ENCODE measurements around the gene CYB5R3.
"Not testable (repeated sequence)": the region's sequence is repeated elsewhere in the genome, so short reads cannot be mapped to it uniquely, and the experiment has no call there.

Gene CYB5R3

DNA sequence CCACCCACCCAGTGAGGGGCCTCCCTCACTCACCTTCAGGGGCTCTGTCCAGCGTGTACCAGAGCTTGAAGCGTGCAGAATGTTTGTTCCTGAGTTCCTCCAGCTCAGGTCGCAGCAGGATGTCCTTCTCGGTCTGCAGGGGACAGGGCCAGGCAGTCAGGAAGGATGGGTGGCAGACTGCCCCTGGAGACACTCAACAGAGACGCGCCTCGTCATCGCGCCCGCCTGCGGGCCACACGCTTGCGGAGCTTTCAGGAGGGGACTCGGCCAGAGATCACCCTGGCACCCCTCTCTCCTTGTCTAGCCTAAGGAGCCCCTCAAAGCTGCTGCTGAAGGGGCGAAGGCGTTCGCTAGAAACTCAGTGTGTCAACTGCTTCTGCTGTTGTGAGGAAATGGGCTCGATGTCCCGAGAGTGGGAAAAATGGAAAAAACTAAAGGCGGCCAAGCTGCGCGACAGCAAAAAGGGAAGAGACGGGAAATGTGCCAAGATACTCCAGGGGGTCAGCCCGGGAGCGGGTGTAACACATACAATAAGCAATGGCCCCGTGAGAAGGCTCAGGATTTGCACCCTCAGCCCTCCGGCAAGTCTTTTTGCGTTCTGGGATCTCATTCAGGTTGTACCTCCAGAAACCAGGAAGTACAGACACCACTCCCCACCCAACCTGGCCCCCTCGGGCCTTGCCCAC is 25.3 kb downstream of the CYB5R3 start:
- no peak for DNase-seq (ENCODE audit: low spot score)

DNA sequence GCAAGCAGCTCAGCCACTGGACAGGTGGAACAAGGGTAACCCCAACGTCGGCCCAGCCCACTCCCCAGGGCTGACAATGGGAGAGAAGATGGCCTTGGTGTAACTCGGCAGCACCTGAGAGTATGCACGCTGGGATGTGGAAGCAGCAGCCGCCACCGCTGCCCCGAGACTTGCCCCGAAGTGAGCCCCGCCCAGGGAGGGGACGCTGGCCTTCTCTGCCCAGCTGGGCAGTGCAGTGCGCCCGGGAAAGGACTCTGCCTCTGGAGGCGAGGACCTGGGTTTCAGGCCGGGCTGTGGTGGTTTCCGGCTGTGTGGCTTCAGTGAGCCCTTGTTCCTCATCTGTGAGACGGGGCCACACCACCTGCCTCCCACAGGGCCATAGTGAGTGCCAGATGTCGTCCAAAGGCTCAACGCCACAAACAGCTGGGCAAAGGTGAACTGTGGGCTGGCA is 25.9 kb downstream of the CYB5R3 start:
- no peak for DNase-seq (ENCODE audit: low spot score)

DNA sequence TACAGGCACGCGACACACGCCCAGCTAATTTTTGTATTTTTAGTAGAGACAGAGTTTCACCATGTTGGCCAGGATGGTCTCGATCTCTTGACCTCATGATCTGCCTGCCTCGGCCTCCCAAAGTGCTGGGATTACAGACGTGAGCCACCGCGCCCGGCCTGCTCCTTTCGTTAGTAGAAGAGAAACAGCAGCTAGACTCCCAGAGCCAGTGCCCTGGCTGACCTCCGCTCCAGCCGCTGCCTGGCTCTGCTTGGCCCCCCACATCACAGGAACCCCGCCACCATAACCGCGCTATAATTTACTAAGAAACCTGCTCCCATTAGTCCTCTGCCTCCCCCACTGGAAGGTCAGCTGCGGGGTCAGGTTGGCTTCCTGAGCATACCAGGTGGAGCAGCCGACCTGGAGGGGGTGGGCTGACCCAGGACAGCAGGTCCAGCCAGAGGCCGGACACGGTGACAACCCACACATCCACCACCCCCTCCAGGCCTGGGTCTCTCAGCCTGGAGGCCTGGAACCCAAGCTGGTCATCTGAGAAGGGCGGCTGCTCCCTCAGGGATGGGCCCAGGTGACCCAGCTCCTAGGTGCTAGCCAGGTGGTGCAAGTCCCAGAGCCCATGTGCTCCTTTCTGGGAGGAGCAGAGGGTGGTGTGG is 27.0 kb downstream of the CYB5R3 start:
- no peak for DNase-seq (ENCODE audit: low spot score)

DNA sequence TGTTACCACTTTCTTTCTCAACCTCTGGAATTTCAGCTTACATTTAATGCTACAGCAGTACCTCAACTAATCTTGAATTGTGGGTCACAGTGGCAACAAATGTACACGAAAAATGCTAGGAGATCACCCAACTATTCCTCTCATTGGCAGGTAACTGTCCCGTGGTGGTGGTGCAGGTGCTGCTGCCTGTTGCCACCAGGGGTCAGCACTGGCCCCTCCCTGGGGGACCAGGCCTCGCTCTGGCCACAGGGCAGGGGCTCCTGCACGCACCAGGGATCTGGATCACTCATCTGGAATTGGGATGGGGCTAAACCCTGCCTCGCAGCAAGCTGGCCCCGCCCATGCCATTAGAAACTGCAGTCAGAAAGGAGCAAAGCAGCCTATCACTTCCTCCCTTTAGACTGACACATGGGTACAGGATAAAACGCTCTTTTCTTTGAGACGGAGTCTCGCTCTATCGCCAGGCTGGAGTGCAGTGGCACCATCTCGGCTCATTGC is 27.6 kb downstream of the CYB5R3 start:
- DNase-seq (ENCODE audit: low spot score): peak; percentile 88

DNA sequence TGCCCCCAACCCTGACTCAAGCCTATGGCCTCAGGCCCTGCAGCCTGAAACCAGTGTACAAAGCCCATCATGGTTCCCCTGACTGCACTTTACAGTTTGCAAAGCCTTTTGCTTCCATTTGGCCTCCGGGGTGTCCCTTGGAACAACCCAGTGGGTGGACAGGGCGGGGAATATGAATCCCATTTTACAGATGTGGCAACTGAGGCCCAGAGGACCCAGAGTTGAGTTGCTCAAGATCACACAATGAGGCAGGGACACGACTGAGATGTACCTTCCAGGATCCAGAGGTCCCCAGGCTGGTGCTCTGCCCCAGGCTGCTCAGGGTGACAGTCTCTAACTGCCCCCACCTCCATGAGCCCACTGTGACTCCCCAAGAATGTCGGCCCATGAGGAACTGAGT is 29.1 kb downstream of the CYB5R3 start:
- no peak for DNase-seq (ENCODE audit: low spot score)

DNA sequence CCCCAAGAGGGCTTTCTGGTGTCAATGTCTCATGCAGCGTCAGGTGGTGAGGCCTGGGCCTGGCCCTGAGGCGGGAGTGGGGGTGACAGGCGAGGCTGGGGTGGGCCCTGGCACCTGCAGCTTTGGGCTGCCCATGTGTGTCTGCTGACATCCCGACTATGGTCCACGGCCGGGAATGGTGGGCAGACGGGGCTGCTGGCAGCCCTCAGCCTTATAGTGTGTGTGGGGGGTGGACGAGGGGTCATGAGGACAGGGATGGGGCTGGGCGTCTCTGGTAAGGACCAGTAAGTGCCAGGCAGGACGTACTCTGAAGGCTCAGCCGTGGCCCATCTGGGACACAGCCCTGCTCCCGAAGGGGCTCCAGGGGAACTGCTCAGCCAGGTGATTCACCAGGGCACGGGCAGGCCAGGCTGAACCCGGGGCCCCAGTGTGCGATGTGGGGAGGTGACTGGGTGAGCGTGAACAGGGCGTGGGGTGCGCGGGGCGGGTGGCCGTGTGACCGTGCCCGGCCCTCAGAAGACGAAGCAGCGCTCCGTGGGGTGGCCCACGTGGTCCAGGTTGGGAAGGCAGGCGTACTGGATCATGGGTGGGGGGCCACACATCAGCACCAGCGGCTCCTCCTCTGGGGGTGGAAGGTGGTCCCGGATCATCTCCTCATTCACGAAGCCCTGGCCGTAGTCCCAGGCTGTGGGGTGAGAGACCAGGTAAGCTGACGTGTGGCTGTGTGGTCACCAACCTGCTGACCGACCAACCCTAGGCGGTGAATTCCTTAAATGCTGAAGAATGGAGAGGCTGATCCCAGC is 29.7 kb downstream of the CYB5R3 start:
- DNase-seq (ENCODE audit: low spot score): no peak

DNA sequence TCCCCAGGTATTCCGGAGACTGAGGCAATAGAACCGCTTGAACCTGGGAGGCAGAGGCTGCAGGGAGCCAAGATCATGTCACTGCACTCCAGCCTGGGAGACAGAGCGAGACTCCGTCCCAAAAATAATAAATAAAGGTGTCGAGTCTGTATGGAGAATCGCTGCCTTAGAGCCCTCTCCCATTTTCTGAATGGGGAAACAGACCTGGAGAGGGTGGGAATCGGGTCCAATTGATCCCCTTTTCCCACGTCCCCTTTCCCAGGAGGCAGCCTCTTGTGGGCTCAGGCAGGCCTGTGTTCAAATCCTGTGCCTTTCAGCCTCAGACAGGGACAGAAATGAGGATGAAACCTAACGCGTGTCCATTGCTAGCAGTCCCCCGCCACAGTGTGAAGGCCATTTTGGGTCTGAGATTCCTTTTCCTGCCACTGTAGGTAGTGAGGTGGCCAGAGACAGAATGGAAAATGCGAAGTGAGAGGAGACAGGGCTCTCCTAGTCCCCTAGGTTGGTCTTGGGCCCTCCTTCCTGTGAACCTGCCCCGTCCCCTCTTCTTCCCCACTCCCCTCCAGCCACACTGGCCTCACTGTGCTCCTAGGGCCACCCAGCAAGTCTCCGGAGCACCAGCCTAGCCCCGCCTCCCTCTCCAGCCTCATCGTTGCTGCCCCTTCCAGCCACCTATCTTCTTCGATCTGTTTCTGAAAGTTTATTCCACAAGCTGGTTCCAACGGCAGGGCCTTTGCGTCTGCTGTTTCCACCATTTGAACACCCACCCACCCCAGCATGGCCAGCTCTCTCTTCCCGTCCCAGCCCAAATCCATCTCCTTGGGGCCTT is 31.8 kb downstream of the CYB5R3 start:
- DNase-seq (ENCODE audit: low spot score): no peak

DNA sequence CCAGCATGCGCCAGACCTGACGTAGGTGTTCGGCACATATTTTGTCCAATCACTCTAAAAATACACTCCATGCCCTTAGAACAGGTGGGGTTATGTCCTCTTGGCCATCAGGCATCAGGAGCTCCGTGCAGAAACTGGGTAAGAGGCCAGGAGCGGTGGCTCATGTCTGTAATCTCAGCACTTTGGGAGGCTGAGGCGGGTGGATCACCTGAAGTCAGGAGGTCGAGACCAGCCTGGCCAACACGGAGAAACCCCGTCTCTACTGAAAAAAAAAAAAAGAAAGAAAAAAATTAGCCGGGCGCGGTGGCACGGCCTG is 33.4 kb downstream of the CYB5R3 start:
- DNase-seq (ENCODE audit: low spot score): not testable (repeated sequence)

DNA sequence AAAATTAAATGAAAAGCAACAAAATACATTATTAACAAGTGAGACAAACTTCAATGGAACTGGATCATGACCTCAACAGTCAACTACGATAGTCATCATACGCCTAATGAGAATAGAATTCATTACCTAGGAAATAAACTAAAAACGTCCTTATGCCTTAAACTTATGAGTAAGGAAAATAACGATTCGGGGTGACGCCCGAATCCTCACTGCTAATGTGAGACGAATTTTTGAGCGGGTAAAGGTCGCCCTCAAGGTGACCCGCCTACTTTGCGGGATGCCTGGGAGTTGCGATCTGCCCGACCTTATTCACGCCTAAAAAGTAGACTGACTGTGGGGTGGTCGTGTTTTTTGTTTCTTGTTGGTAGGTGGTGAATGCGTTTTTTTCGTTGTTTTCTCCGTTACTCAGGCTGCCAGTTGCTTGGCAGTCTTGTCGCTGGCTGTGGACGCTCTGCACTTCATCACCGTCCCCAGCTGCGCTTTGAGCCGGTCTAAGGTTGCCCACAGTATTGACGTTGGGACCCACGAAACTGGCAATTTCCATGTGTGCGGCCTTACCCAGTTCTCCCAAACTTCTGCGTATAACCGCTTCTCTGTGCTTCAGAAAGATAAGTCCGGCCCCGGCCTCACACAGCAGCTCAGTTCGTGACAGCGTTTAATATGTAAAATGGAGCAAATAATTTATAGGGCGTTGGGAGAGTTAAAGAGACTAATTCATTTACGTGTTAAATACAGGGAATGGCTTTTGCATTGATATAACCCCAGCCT is 33.9 kb downstream of the CYB5R3 start:
- DNase-seq (ENCODE audit: low spot score): peak; percentile 92

DNA sequence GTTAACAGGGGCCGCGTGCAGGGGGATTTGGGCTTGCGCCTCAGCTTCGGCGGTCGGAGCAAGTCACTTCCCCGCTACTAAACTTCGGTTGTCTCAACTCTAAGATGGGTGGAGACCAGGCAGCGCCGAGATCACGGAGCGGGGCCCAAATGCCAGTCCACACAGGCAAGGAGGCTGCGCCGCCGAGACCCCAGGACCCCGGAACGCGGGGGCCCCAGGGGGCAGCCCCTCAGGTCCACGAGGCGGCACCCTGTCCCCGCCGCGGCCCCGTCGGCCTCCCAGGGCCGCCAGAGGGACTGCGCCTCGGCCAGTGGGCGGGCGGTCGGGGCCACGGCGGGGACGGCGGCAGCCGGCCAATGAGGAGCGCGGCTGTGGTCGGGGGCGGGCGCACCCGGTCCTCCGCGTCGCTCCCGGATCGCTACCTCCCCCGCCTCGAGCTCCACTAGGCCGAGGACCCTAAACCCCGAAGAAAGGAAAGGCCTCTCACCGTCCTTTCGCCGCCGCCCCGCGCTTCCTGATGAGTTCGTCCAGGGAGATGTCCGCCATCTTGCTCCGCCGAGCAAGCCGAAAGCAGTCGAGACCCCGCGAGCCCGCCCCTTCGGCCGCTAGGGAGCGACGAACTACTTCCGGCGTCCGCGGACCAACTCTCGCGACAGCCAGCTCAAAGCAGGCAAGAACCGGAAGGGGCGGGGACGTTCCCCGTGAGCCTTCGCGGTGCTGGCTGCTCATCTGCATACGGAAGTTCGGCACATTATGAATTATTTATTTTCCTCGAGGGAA is 34.7 kb downstream of the CYB5R3 start, which contains the start of gene POLDIP3:
POLDIP3 (minus strand) TSS at position 572 of the 780 bp plus-strand sequence; CDS start at position 546, 26 bp downstream.
- DNase-seq (ENCODE audit: low spot score): peak; percentile 97

DNA sequence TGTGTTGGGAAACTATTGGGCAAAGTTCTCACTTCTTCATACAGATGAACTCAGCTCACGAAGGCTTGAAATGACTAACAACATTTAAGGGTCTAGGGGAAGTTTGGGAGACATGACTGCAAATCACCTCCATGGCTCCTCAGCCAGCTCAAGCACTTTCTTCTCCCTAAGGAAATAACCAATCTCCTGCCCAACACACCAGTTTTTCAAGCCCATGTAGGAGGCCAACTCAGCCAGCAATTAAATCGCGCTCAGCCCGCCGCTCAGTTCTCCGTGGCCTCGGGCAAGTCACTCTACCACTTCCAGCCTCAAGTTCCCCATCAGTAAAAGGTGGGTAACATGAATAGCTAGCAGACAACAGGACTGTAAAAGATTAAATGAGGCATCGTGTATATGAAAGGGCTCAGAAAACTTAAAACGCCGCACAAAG is 35.3 kb downstream of the CYB5R3 start:
- no peak for DNase-seq (ENCODE audit: low spot score)

DNA sequence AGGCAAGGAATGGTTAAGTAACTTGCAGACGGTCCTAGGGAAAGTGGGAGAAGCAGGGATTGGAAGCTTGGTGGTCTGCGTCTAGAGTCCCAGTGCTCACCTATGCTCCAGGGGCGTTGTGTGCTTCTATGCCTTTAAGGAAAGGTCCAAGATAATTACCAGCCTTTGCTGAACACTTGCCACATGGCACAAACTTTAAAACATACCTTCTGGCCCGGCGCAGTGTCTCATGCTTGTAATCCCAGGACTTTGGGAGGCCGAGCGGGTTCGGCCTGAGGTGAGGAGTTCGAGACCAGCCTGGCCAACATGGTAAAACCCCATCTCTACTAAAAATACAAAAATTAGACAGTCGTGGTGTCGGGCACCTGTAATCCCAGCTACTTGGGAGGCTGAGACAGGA is 36.9 kb downstream of the CYB5R3 start:
- DNase-seq (ENCODE audit: low spot score): no peak

DNA sequence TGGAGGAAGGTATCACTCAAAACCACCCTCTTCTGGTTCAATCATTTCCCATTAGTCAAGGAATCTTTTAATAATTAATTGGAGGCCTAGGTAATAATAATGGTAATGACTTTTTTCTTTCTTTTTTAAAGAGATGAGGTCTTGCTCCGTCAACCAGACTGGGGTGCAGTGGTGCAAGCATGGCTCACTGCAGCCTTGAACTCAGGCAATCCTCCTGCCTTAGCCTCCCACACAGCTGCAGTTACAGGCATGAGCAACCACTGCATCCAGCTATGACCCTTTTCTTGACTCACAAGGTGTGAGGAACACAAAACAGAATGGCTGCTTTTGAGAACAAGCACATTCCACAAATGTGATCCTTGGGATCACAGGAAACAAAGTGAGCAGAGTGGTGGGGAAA is 38.1 kb downstream of the CYB5R3 start:
- no peak for DNase-seq (ENCODE audit: low spot score)

DNA sequence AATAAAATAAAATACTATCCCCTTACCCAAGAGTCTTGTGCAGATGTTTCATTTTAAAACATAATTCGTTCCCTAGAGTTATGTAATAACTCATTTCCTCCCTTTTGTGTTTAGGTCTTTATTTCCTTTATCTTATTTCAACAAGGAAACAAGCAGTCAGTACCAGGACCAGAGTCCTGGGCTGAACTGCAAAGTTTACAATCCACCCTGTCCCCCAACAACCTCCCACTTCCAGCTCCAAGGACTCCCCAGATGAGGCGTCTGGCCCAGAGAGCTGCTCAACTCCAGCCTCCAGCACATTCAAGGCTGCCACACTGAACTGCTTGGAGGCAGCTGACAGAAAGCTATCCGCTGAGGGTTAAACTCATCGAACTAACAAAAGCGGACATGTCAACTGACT is 39.0 kb downstream of the CYB5R3 start:
- DNase-seq (ENCODE audit: low spot score): no peak

DNA sequence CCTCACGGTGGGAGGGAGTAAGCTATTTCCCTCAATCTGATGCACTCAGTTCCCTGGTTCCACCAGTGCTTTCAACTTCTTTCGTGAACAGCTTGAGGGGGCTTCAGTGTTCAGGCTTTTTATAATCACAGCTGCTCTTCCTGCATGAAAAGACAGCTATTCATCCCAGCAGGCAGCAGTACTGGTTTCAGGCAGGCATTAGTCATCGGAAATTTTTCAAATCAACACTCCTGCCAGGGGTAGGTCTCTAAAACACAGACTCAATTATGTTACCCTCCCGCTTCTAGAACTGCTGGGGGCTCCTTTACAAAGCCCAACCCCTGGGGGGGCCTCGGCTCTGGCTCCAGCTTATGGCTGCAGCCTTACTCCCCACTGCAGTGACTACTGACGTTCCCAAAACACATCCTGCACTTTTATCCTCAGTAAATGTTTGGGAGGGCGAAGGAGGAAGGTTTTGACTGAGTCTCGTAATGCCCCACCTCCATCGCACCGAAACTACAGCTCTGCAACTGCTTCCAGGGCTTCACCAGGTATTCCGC is 40.3 kb downstream of the CYB5R3 start:
- peak; percentile 50 for DNase-seq (ENCODE audit: low spot score)

DNA sequence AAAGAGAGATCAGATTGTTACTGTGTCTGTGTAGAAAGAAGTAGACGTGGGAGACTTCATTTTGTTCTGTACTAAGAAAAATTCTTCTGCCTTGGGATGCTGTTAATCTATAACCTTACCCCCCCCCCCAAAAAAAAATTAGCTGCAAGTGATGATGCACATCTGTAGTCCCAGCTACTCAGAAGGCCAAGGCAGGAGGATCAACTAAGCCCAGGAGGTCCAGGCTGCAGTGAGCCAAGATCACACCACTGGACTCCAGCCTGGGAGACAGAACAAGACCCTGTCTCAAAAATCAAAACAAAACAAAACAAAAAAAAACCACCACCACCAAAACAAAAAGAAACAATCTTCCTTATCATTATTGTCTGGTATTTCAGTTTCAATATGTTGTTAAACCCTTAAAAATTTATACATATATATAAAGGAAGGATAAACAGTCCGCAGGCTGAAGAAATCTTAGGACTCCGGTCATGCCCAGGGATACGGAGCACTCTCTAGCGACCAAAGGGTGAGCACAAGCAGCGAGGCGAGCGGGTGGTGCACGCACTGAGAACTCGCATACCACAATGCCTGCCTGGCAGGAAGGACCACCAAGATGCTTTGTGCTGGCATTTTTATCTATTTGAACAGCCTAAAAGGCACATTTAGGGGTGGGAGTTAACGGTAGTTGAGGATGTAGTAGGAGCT is 40.9 kb downstream of the CYB5R3 start:
- no peak for DNase-seq (ENCODE audit: low spot score)

DNA sequence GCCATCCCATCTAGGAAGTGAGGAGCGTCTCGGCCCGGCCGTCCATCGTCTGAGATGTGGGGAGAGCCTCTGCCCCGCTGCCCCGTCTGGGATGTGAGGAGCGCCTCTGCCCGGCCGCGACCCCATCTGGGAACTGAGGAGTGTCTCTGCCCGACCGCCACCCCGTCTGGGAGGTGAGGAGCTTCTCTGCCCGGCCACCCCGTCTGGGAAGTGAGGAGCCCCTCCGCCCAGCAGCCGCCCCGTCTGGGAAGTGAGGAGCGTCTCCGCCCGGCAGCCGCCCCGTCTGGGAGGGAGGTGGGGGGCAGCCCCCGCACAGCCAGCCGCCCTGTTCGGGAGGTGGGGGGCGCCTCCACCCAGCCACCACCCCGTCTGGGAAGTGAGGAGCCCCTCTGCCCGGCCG is 41.6 kb downstream of the CYB5R3 start:
- DNase-seq (ENCODE audit: low spot score): not testable (repeated sequence)

DNA sequence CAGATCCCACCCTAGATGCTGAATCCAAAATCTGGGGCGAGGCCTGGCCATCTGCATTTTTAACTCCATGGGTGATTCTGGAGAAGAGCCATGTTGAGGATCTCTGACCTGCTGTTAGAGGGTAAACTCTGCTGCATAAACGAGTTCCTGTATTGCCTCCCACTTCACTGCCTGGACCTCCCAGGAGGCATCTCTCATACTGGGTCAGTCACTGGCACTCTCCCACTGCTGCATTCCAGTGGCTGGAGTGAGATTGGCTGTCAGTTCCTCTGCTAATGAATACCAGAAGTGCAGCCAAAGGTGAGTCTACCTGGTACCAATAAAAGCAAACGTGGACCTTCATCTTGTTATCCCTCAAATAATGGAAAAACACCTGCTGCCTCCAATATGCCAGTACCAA is 44.8 kb downstream of the CYB5R3 start:
- no peak for DNase-seq (ENCODE audit: low spot score)

DNA sequence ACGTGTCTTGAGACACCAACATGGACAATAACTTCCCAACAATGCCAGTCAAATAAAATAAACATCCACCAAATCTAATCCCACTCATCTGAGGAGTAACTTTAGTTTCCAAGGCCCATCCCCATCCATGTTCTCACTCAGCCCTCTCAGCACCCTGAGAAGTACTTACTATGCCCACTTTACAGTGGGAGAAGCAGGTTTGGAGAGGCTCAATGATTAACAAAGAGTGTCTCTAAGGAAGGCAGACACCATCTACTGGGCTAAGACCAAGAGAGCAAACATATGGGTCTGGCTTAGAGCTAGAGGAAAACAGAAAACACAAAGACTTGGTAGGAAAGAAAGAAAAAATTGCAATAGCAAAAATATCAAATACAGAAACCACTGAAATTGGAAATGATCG is 45.8 kb downstream of the CYB5R3 start:
- no peak for DNase-seq (ENCODE audit: low spot score)

DNA sequence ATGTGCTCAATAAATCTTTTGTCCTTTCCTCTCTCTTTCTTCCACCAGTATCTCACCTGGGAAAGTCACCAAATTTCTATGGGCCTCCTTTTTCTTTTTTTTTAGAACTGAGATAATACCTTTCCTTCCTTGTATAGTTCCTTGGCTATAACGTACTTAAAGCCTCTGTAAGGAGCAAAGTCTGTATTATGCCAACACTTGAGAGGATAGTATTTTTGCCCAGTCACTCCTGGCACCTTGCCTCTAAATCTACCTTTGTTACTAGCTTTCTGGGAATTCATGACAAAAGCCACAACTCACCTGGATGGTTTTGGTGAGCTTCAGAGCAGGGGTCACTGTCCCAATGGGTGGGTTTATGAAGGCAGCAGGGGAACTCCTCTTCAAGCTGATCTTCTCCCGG is 46.7 kb downstream of the CYB5R3 start:
- no peak for DNase-seq (ENCODE audit: low spot score)

All from hepatic stellate cell (primary cell).